SH-SY5Y (cell line): ENCODE measurements around the gene FAM170B.

Experiments used
- GATA2 ChIP-seq: IDR thresholded peaks from 2 replicates; pipeline ENCODE4 v1.6.1; 2011; ENCODE audit warnings: mild to moderate bottlenecking, low read depth, low read length
- GATA3 ChIP-seq: IDR thresholded peaks from 2 replicates; pipeline ENCODE4 v1.6.1; 2011; ENCODE audit warnings: low read depth, mild to moderate bottlenecking, low read length, moderate library complexity

DNA sequence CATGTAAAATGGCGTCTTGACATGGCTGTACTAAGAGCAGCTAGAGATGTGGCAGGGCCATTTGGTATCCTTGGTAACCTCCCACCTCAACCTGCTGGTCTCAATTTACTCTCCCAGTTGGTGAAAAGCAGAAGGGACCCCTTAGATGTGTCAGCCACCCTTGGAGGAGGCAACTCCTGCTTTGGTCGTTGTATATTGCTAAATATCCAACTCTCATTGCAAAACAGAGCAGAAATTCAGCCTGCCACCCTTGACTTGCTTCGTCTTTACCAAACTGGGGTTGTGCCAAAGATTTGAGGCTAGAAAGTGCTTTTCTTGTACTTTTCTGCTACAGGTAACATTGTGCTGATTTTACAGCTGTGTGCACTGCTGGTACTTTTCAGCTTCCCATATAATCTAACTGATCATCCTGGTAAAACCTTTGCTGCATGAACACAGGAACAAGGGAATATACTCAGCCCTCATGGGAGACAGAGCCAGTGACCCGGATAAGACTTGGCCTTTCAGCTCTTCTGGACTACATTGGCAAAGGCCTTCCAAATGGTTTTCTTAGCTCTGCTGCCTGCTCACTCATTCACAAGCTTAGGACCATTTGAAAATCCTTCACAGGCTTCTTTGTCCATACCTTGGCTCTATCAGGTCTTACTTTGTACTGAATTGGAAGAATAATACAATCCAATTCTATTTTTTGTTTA, 16.3 kb downstream of the FAM170B start:
- TF ChIP-seq GATA2 (no peak), GATA3 (no peak)
